DLD1 (cell line): ENCODE results near the gene CYTIP.

Experiments
- in situ Hi-C: cut with HindIII; loops from 2 replicates; pipeline ENCODE4 v1.10.0; 2017; ENCODE audit warnings: low sequenced_read_pairs

CYTIP gene

DNA sequence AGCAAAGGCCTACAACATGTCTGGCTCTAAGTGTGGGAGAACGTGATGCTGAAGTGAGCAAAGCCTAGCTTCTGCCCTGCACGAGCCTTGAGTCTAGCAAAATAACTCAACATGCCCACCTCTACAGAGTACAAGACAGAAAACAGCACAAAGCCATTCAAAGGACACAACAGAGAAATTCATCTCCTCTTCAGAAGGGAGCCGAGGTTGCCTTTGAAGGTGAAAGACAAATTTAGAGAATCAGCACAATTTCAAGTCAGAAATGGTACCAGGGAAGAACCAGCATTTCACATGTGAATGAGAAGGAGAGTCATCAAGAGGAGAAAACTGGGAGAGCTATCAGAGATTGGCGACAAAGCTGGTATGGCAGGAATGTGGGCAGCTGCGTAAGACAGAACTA, 21.7 kb upstream of the CYTIP start:
- in situ Hi-C loops: no loop called here

DNA sequence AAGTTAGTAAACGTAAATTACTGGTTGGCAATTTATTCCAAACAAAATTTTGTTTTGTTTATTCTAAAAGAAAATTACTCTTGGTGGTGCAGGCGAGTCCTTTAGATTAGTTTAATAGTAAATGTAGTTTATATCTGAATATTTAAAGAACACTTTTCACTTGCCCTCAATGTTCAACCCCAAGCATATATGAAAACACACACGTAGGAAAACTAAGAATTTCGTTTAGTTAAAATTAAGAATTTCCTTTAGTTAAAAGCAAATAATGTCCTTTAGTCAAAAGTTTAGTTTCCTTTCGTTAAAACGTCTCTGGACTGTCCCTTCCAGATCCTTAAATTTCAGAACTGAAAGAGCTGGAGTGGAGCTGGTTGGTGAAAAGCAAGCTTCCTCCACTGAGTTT, 19.1 kb upstream of the CYTIP start:
- in situ Hi-C loops: no loop called here

DNA sequence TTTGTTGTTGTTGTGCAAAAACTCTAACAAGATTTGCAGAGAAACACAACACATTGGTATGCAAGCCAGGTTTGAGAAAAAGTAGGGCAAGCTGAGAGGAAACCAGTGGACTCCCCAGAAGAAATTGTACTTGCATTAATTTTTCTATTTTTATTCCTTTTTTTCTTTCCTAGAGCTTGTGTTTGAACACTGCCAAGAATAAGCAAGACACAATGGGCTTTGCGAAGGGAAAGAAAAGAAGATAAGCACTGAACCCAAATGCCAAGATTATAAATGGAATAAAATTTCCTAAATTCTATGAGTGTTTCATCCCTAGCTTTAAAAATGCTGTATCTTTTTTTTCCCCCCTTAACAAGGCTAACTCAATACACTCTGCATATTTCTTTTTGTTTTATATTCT, 17.0 kb upstream of the CYTIP start:
- in situ Hi-C loops: no loop called here

DNA sequence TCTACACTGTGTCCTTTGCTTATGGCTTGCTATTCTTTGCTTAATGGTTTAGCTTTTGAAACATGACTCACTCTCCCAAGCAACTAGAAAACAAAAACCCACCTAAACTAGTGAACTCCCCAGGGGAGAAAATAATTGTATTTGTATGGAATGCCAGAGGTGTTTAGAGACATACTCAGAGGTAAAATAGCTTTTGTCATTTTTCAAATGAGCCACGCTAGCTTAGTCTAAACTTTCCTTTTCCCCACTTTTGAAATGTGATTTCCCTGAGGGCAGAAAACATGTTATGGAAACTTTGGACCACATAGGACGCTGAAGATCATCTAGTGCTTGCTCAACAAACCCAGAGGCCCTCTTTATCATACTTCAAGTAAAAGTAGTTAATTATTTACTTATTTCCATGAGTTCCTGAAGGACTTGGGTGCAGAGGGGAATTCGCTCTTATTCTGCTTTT, 16.5 kb upstream of the CYTIP start:
- in situ Hi-C loops: no loop called here

DNA sequence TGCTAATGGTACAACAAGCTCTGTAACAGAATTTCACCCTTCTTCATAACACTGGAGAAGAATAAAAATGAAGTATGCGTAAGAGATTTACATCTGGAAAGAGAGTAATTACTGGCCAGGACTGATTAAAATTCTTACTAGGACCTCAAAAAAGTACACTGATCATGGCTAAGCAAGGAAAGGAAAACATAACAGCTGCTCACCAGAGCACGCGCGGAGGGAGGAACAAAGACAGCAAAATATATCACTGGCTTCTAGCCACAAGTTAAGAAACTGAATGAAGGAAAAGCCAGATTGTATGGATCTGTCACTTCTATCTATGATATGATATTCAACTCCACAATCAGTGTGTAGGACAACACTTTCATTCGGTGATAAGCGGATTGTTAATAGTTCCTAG, 15.6 kb upstream of the CYTIP start:
- in situ Hi-C loops: no loop called here

DNA sequence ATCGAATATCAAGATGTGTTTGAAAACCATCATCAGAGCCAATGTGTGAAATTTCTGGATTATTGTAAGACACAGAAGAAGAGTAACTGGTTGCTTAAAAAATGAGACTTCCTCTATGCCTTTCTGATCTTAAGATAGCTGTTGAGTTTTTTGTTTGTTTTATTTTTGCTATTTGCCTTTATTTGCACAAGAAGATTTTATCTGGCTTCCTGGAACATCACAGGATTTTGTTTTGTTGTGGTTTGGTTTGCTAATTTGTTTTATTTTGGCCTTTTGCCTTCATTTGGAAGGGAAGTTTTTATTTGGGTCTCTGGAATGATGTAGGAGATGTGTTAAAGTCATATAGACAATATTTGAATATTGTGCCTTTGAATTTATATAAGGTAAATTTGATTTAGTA, 3.9 kb upstream of the CYTIP start:
- in situ Hi-C loops: no loop called here

DNA sequence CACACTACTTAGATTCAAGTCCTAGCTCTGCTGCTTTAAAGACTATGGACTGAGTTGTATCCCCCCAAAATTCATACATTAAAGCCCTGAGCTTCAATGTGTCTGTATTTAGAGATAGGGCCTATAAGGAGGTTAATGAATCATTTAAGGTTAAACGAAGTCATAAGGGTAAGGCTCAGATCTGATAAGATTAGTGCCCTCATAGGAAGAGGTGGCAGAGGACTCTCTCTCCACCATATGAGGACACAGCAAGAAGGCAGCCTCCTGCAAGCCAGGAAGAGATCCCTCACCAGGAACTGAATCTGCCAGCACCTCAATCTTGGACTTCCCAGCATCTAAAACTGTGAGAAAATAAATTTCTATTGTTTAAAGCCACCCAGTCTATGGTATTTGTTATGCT, 3.1 kb upstream of the CYTIP start:
- in situ Hi-C loops: no loop called here

DNA sequence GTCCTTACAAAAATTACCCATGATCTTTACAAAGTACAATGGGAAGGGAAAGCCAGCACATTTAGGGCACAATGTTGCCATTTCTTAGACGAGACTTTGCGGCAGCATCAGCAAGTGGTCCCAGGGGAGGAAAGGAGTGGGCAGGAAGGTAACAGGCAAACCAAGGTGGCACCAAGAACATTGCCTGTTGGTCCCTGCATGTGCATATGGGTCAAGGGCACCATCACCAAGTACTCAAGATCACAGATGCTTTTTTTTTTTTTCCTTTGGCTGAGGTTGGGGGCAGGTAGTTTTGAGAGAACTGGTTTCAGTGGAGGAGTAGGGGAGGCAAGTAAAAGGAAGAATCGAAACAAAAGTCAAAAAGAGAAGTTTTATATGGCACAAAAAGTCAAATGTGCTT, 752 bp upstream of the CYTIP start:
- in situ Hi-C loops: no loop called here

DNA sequence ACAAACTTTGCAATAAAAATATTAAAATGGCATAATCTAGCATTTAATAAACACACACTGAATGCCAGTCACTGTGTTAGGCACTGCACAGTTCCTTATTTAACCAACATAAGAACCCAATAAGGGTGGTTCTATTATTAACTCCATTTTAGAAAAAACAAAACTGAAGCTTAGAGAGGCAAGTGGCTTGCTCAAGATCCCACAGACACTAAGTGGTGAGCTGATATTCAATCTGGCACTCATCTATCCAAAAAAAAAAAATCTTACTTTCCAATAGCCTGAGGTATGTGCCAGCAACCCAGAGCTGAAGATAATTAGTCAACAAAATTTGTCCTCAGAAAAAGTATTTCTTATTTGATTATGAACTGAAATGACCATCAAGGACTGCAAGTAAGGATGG, 799 bp downstream of the CYTIP start:
- in situ Hi-C loops: no loop called here

DNA sequence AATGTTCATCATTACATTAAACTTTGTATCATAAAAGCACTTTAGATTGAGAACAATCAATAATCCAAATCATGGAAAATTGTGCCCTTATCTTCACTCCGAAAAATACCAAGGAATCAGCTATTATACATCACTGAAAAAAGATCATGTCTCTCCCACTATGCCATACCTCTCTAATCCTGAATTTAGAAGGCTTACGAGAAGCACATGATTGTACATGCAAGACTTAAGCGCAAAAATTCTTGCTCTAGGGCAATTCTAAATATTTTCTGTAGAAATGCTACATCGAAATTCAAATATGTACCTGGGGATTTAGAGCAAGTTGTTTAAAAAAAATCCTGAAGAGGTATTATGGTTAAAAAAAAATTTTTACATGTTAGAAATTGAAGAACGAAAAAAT, 1.3 kb downstream of the CYTIP start:
- in situ Hi-C loops: no loop called here

DNA sequence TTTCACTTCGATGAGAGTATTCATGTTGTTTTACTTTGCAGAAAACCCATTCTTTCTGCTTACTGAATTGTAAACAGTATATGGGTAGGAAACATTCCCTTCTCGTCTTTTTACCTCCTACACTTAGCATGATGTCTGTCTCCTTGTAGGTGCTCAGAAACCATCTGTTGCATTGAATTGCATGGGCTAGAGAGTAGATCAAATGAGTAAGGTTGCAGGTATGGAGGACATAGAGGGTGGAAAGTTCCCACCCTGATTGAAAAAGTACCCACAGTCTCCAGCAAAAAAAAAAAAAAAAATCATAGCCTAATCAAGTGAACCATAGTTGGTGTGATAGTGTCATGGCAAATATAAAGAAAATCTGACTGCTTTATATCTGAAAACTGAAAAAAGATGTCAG, 1.7 kb downstream of the CYTIP start:
- in situ Hi-C loops: no loop called here

DNA sequence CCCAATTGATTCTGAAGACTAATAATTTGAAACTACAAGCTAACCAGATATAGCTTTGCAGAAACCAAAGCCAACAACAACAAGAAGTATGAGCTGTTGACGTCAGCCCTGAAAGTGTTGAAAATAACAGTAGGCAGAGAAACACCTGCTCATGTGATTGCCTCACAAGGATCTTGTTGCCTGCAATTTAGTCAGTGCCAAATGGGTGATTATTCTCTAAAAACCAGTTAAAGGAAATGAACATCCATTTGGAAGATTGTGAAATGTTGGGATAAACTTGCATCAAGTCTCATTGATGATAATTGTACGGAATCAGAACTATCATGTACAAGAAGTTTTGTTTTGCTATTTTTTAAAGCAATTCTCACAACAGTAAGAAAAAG, 2.8 kb downstream of the CYTIP start:
- in situ Hi-C loops: no loop called here

DNA sequence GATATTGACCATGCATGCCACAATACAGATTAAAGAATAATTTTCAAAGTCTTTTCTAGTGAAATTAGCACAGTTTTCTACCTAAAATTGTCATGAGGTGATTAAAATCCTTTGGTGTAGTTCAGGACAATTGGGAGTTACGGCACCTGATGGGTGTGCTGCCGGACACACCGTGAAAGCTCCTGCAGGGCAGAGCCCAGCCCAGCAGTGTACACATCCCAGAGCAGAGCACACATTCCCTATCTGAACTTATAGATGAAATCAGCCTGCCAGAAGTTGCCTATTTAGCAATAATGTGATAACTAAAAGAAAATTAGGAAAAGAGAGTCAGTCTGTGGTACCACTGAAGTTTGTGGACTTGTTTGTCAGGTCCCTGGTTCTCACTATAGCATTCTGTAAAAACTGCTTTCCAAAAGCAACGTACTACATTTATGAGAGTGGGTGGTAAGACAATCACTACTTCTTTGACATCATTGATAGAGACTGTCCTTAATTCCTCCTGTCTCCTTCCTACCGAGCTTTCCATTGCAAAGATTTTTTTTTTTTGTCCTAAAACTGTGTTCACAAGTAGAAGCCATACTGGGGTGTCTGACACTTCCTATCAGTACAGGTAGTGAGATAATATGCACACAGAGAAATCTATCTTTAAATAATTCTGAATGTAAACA, 3.4 kb downstream of the CYTIP start:
- in situ Hi-C loops: no loop called here

DNA sequence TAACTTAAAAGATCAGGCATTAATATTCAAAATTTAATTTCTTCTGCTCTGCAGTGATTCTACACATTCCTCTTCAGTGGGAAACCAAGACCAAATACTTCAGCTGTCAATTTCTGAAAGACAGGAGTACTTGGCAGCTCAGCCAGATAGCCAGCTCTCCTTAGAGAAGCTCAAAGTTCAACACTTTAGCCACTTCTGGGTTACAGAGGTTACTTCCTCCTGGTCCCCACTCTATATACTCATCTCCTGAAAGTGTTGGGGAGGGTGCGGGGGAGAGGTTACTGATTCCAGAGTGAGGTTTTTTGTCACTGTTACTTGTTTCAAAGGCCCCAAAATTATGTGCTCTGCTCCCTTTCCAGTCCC, 4.1 kb downstream of the CYTIP start:
- in situ Hi-C loops: no loop called here

DNA sequence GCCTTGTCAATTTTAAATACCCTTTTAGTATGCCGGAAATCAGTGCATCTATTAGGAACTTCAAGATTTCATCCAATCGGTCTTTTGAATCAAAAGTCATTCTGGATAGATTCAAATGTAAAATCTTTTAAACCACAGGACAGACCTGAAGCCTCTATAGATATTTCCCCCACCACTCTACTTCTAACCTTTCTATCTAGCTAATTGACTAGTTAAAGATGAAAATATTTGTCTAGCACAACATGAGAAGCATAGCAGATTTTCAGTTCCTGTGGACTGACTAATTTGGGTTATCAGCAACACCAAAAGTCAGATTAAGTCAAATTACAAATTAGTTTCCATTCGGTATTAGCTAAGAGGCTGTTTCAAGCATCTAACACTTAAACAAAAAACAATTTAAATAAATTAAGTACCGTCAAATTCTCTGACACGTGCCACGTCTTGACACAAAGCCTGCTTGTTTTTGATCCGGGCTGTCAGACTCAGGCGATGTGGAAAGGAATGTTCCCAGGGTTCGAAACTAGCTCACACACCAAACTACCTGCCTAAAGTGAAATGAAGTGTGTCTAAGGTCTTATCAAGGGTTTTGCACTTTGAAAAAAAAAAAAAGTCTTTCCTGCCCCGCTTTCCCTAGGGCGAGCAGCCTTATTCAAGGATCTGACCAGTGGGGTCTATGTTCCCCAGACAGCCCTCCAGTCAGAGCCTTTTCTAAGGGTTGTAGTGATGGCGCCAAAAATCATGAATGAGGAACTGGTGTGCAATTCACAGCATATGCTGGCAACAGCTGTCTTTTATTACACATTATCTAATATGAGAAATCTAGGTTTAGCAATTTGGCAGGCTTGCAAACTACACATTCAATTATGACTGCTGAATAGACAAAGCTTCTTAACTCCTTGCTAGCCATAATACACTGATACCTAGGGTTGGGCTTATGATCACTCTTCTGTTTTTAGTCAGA, 4.7 kb downstream of the CYTIP start:
- in situ Hi-C loops: no loop called here

DNA sequence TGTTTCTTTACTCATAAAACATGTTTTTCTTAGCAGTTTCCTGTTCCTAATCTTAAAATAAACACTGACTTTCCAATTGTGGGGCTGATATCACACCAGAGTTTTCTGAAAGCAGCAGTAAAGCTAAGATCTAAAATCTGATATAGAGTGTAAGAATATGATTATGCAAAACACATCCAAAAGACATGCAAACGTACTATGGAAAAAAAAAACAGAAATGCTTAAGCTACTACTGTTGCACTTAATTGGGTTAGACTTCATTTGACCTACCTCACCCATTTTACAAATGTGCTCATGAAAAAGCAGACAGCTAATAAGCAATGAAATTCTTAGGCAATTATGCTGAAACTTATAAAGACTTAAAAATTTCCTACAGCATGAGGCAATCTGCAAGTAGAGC, 10.5 kb downstream of the CYTIP start:
- in situ Hi-C loops: no loop called here

DNA sequence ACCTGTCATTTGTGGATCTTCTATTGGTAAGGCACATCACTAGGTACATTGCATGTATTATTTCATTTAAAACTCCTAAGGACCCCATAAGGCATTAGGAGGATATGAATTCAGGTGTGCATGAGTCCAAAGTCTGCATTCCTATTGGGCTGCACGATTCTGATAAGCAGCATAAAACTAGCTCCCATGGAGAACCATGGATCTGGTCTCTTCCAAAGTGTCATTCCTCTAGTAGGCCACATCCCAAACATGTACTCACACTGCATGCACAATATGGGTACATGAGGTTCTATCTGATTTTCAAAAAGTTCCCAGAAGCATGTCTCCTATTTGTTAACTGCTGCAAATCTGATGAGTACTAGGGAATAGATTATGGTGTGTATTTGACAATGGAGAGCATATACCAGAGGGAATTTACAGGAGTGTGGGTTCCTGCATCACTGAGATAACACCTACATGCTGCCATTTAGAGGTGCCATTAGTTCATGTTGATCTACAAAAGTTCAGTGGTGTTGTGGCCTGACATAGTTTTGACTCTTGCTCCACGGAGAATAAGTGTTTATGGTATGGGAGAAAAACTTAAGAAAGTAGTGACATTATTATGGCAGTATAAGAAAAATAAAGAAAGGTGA, 11.3 kb downstream of the CYTIP start:
- in situ Hi-C loops: no loop called here

DNA sequence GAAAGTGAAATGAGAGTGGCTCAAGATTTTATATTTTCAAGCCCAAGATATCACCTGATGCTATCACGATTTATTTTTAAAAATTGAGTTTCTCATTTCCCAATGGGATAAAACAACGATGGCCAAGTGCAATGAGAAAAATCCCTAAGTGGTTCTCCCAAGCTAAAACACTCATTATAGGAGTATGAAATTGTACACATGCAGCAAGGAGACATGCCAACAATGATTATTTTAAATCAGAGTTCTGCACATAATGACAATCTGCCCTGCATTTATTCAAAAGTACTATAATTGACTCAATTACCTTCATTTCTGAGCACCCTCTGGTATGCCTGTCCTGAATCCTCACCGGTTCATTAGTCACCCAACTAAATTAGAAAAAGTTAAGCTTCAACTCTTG, 12.7 kb downstream of the CYTIP start:
- in situ Hi-C loops: no loop called here

DNA sequence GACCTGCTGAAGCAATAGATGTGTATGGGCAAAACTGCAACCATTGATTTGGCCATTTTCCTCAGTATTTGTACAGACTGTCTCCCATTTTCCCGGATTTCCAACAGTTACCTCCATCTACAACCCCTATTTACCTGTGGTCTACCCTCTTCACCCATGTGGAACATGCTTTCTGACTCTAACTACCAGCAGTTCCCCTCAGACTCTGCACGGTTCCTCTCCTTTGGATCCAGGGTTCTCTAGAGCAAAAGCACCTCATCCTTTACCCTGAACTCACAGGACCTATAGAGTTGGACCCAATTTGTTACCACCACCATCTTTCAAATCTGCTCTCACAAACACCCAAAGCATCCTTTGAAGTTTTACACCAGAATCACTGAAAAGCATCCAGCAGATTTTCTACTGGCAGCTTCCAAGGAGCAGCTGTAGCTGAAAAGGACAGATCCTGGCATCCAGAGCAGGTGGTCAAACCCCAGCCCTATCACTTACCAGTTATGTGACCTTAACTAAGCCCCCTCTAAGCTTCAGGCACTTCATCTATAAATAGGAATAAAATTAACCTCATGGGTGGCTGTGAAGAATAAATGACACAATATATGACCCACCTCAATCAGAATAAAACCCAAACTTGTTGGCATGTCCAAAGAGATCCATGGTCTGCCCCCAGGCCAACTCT, 15.3 kb downstream of the CYTIP start:
- in situ Hi-C loops: no loop called here

DNA sequence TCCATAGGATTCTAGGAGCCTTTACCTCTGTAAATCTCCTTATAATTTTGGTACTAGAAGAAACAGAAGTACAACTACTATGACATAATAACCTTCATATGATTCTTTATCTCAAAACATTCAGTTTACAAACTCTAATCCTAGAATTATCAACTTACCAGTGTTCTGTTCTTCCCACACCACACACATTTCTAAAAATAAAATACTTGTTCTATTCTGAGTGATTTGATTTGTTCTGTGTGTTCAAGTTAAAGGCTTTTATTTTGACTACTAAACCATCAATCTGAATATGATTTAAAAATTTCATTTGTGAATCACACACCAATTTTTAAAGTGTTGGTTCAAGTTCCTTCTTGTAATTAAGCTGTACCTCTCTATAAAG, 16.0 kb downstream of the CYTIP start:
- in situ Hi-C loops: no loop called here
